IMR-90 (cell line): Measurements from ENCODE around the gene SV2C. TPM values are rescaled to one million over a fixed set of nuclear protein-coding genes. Genes with fewer than 3 reads are reported as not detected.

Source experiments
- ATAC-seq: fragments of 200-7000 bp; cut with Tn5 transposase; 2 replicates; pipeline ENCODE4 v1.9.1; 2020; ENCODE audit warnings: low read depth, mild to moderate bottlenecking, moderate library complexity
- BruUV-seq: library from RNA; stranded (reverse); fragments of 400-500 nt; replicated peaks from 2 replicates; lab custom pipeline; 2021; lab: Mats Ljungman, UMichigan
- CTCF ChIA-PET: fragments of 300-600 bp; formaldehyde crosslinking; extraction: SDS; loops from one replicate; lab custom pipeline; 2021; ENCODE audit warnings: antibody characterized with exemption; lab: Yijun Ruan, JAX
- POLR2A ChIA-PET: fragments of 300-600 bp; sonication (Branson Sonifier 250); formaldehyde crosslinking; loops from one replicate; lab custom pipeline; 2022; ENCODE audit warnings: antibody characterized with exemption; ENCODE audit not compliant: unreplicated experiment; lab: Charles Lee
- DNase-seq: peaks from one replicate; pipeline ENCODE4 v3.0.0; 2013
- H2AFZ ChIP-seq: replicated peaks from 2 replicates; pipeline ENCODE3; 2013; ENCODE audit warnings: low read length, mild to moderate bottlenecking; ENCODE audit not compliant: poor library complexity
- H2AK5ac ChIP-seq: 2 replicates; pipeline ENCODE4 v1.6.1; 2013; ENCODE audit warnings: low read depth, low read length, inconsistent platforms
- H2AK9ac ChIP-seq: replicated peaks from 2 replicates; pipeline ENCODE3; 2013; ENCODE audit warnings: mild to moderate bottlenecking, low read depth, low read length, moderate library complexity; ENCODE audit not compliant: poor library complexity
- H2BK120ac ChIP-seq: 2 replicates; pipeline ENCODE4 v1.6.1; 2013; ENCODE audit warnings: low read depth, low read length, inconsistent platforms
- H2BK15ac ChIP-seq: 3 replicates; pipeline ENCODE4 v1.6.1; 2013; ENCODE audit warnings: low read depth, low read length, inconsistent platforms
- H2BK20ac ChIP-seq: 2 replicates; pipeline ENCODE4 v1.6.1; 2013; ENCODE audit warnings: low read depth, mild to moderate bottlenecking, inconsistent platforms, low read length, moderate library complexity
- H2BK5ac ChIP-seq: 2 replicates; pipeline ENCODE4 v1.6.1; 2013; ENCODE audit warnings: mild to moderate bottlenecking, low read depth, low read length, inconsistent platforms; ENCODE audit not compliant: poor library complexity, severe bottlenecking
- H3K14ac ChIP-seq: replicated peaks from 2 replicates; pipeline ENCODE4 v1.6.1; 2013; ENCODE audit warnings: low read depth, low read length, inconsistent platforms
- H3K18ac ChIP-seq: 2 replicates; pipeline ENCODE4 v1.6.1; 2013; ENCODE audit warnings: low read depth, low read length, control low read depth
- H3K23ac ChIP-seq: 2 replicates; pipeline ENCODE4 v1.6.1; 2013; ENCODE audit warnings: low read depth, low read length, inconsistent platforms
- H3K27ac ChIP-seq: 2 replicates; pipeline ENCODE4 v1.5.1; 2013; ENCODE audit warnings: mild to moderate bottlenecking, control low read depth, low read length; ENCODE audit not compliant: insufficient read depth
- H3K27me3 ChIP-seq: 2 replicates; pipeline ENCODE4 v1.6.1; 2013; ENCODE audit warnings: low read length; ENCODE audit not compliant: control insufficient read depth, insufficient read depth
- H3K36me3 ChIP-seq: 2 replicates; pipeline ENCODE4 v1.6.1; 2013; ENCODE audit warnings: low read length, mixed read lengths; ENCODE audit not compliant: control insufficient read depth, insufficient read depth
- H3K4ac ChIP-seq: 2 replicates; pipeline ENCODE4 v1.6.1; 2013; ENCODE audit warnings: low read depth, low read length, inconsistent platforms
- H3K4me1 ChIP-seq: 2 replicates; pipeline ENCODE4 v1.6.1; 2013; ENCODE audit warnings: low read length, mixed read lengths; ENCODE audit not compliant: control insufficient read depth, insufficient read depth
- H3K4me2 ChIP-seq: 2 replicates; pipeline ENCODE4 v1.6.1; 2013; ENCODE audit warnings: low read depth, mild to moderate bottlenecking, control low read depth, low read length, moderate library complexity
- H3K4me3 ChIP-seq: 2 replicates; pipeline ENCODE4 v1.5.1; 2013; ENCODE audit warnings: low read depth, mild to moderate bottlenecking, control low read depth, low read length, moderate library complexity; ENCODE audit not compliant: insufficient read depth
- H3K56ac ChIP-seq: 2 replicates; pipeline ENCODE4 v1.6.1; 2013; ENCODE audit warnings: low read length, inconsistent platforms; ENCODE audit not compliant: insufficient read depth; ENCODE audit errors: extremely low read depth
- H3K79me1 ChIP-seq, 2 experiments: 2 replicates each; pipeline ENCODE4 v1.6.1; 2013; ENCODE audit warnings: low read length in 2 of 2, inconsistent platforms in 1 of 2, low read depth in 1 of 2
- H3K9ac ChIP-seq: 2 replicates; pipeline ENCODE4 v1.6.1; 2013; ENCODE audit warnings: low read depth, low read length, control low read depth
- H3K9me1 ChIP-seq: 2 replicates; pipeline ENCODE4 v1.6.1; 2013; ENCODE audit warnings: low read length, inconsistent platforms; ENCODE audit not compliant: insufficient read depth
- H3K9me3 ChIP-seq: 2 replicates; pipeline ENCODE4 v1.6.1; 2013; ENCODE audit warnings: low read length; ENCODE audit not compliant: control insufficient read depth, insufficient read depth
- H4K20me1 ChIP-seq: 2 replicates; pipeline ENCODE4 v1.6.1; 2013; ENCODE audit warnings: low read length, inconsistent platforms; ENCODE audit not compliant: insufficient read depth
- H4K5ac ChIP-seq: 2 replicates; pipeline ENCODE4 v1.6.1; 2013; ENCODE audit warnings: mild to moderate bottlenecking, low read depth, low read length, control low read depth
- H4K8ac ChIP-seq, 2 experiments: 2 replicates each; pipeline ENCODE4 v1.6.1; 2013; ENCODE audit warnings: low read depth in 2 of 2, low read length in 2 of 2, control low read depth in 1 of 2, inconsistent platforms in 1 of 2
- H4K91ac ChIP-seq: 2 replicates; pipeline ENCODE4 v1.6.1; 2013; ENCODE audit warnings: low read depth, low read length, inconsistent platforms; ENCODE audit not compliant: insufficient read depth
- CEBPB ChIP-seq: IDR thresholded peaks from 2 replicates; pipeline ENCODE4 v1.6.1; 2012; ENCODE audit warnings: low read depth, low read length, improper control_type of control experiment
- FOS ChIP-seq: fragments of 150-350 bp; IDR thresholded peaks from 2 replicates; pipeline ENCODE4 v1.6.1; 2016; ENCODE audit warnings: low read depth, low read length
- MAZ ChIP-seq: IDR thresholded peaks from 2 replicates; pipeline ENCODE4 v1.6.1; 2012; ENCODE audit warnings: low read depth, mild to moderate bottlenecking, low read length, improper control_type of control experiment, moderate library complexity, borderline replicate concordance
- RAD21 ChIP-seq: IDR thresholded peaks from 2 replicates; pipeline ENCODE4 v1.6.1; 2012; ENCODE audit warnings: low read length, improper control_type of control experiment
- RFX5 ChIP-seq: IDR thresholded peaks from 2 replicates; pipeline ENCODE4 v1.8.0; 2012; ENCODE audit warnings: low read depth, mild to moderate bottlenecking, low read length, moderate library complexity
- WGBS, 2 experiments: methylation state at CpG; one replicate each; pipeline versions ENCODE4 v1.1.5 to v1.1.7; 2013; ENCODE audit warnings: missing lambda C conversion rate in 2 of 2; ENCODE audit not compliant: insufficient read length in 1 of 2; ENCODE audit errors: extremely low coverage in 2 of 2; 5-methylcytosine and 5-hydroxymethylcytosine counted together
- dilution Hi-C: fragments of 300-500 bp; cut with HindIII; formaldehyde crosslinking; loops from one replicate; pipeline ENCODE4 v1.14.3; 2018; ENCODE audit warnings: low sequenced_read_pairs; ENCODE audit not compliant: unreplicated experiment
- in situ Hi-C: fragments of 300-500 bp; cut with MboI; formaldehyde crosslinking; loops from 3 replicates; pipeline ENCODE4 v1.14.3; 2019; ENCODE audit warnings: low sequenced_read_pairs, inconsistent platforms, mixed read lengths
- intact Hi-C: fragments of 100-400 bp; cut with micrococcal nuclease; formaldehyde crosslinking; loops from 2 replicates; pipeline ENCODE4 v1.10.0; 2022
- polyA plus RNA-seq, 3 experiments: library from polyadenylated mRNA; depleted of rRNA; stranded (reverse); fragments of >200 nt; gene quantifications; 2 replicates each; pipeline ENCODE4 v1.2.3, GENCODE V29; 2012; ENCODE audit warnings: low replicate concordance in 1 of 3
- total RNA-seq: library from RNA; depleted of rRNA; stranded (reverse); fragments of >200 nt; gene quantifications from 2 replicates; pipeline ENCODE4 v1.2.3, GENCODE V29; 2012

SV2C gene
- total and polyA plus RNA-seq, 2 of the 4 experiments (the other 2 are of a cell fraction): not detected

DNA sequence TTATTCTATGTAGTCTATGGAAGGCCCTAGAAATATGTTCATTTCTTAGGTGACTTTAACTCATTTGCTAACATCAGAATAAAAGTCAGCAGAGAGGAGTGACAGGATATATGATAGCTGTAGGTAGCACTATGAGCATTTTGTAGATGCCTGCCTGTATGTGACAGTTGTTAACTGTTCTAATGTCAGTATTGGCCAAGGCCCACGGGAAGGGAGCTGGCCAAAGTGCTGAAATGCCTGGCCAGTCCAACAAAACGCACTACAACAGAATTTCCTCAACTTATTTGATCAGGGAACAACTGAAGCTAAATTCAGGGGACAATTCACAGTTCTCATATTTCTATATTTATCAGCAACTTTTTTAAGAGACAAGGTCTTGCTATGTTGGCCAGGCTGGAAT, 20.8 kb downstream of the SV2C start:
- H3K4me1 ChIP-seq: no peaks in the 10 kb centered on the region
- H4K91ac ChIP-seq: no peak overlapping the region
- H3K23ac ChIP-seq: no peak overlapping the region
- dilution Hi-C loops (no loop called here), intact Hi-C loops (no loop called here), in situ Hi-C loops (no loop called here)
- no peak overlapping the region for H3K56ac ChIP-seq
- H2AFZ ChIP-seq: no peak overlapping the region
- no peaks in the 10 kb centered on the region for H4K20me1 ChIP-seq
- no CpG with 5 or more reads among the region's 2 CpGs for WGBS, 2 experiments
- no peak overlapping the region for H2AK5ac ChIP-seq
- H3K4me3 ChIP-seq: no peak overlapping the region
- no peak overlapping the region for H3K27ac ChIP-seq
- no peak overlapping the region for H2AK9ac ChIP-seq
- no TSS peak for BruUV-seq
- no peak overlapping the region for H2BK120ac ChIP-seq
- TF ChIP-seq CEBPB: no peak
- TF ChIP-seq RFX5: no peak
- TF ChIP-seq RAD21: no peak
- no peak for TF ChIP-seq MAZ
- no peak for TF ChIP-seq FOS
- DNase-seq (peak; percentile 19), ATAC-seq (no peak)
- no peak overlapping the region for H3K4me2 ChIP-seq
- no peaks in the 10 kb centered on the region for H3K9me1 ChIP-seq
- H4K5ac ChIP-seq: no peak overlapping the region
- POLR2A ChIA-PET: no interaction called here
- H3K27me3 ChIP-seq: no peaks in the 10 kb centered on the region
- no peaks in the 10 kb centered on the region for H3K36me3 ChIP-seq
- H2BK20ac ChIP-seq: no peak overlapping the region
- 0 out of 2 replicates have a peak, but pooled peaks cover 2% of the 10 kb centered on the region for H3K9me3 ChIP-seq
- H2BK15ac ChIP-seq: no peak overlapping the region
- H3K4ac ChIP-seq: no peak overlapping the region
- no peaks in the 10 kb centered on the region for H3K79me1 ChIP-seq
- H4K8ac ChIP-seq: no peak overlapping the region
- CTCF ChIA-PET: no interaction called here
- H3K18ac ChIP-seq: no peak overlapping the region
- no peak overlapping the region for H2BK5ac ChIP-seq
- H3K14ac ChIP-seq: no peak overlapping the region
- no peak overlapping the region for H3K9ac ChIP-seq
